GM12878 (cell line): ENCODE results near the gene RFK.

Experiments
- BHLHE40 ChIP-seq, 2 experiments: fragments of 450-650 bp in 1 of 2; IDR thresholded peaks; 2 replicates each; pipeline ENCODE4 v1.6.1; 2011 to 2017; ENCODE audit warnings: low read depth in 2 of 2, borderline replicate concordance in 1 of 2, improper control_type of control experiment in 1 of 2, low read length in 1 of 2, mild to moderate bottlenecking in 1 of 2
- CEBPB ChIP-seq, 2 experiments: fragments of 150-350 bp in 1 of 2; IDR thresholded peaks; 2 replicates each; pipeline ENCODE4 v1.6.1; 2012 to 2014; ENCODE audit warnings: low read depth in 2 of 2, low read length in 2 of 2, borderline replicate concordance in 1 of 2, inconsistent platforms in 1 of 2
- CTCF ChIP-seq, 3 experiments: IDR thresholded peaks in 2 of 3; conservative IDR thresholded peaks in 1 of 3; 2 replicates each; pipeline ENCODE4 v1.5.1; 2011; ENCODE audit warnings: low read depth in 3 of 3, low read length in 3 of 3, mild to moderate bottlenecking in 3 of 3, control low read depth in 2 of 3, moderate library complexity in 2 of 3, inconsistent platforms in 1 of 3, mixed read lengths in 1 of 3; ENCODE audit not compliant: control insufficient read depth in 2 of 3, insufficient read depth in 1 of 3; ENCODE audit errors: extremely low read depth in 1 of 3
- EED ChIP-seq: sonication (generic); IDR thresholded peaks from 2 replicates; pipeline ENCODE4 v1.6.1; 2016; ENCODE audit warnings: antibody characterized with exemption, low read depth
- MXI1 ChIP-seq: fragments of 150-350 bp; IDR thresholded peaks from 2 replicates; pipeline ENCODE4 v1.6.1; 2011; ENCODE audit warnings: low read depth, mild to moderate bottlenecking, inconsistent platforms, low read length, improper control_type of control experiment
- RFX5 ChIP-seq: IDR thresholded peaks from 2 replicates; pipeline ENCODE4 v1.6.1; 2011; ENCODE audit warnings: low read depth, low read length, improper control_type of control experiment
- SIX5 ChIP-seq: IDR thresholded peaks from 2 replicates; pipeline ENCODE4 v1.6.1; 2011; ENCODE audit warnings: mild to moderate bottlenecking, low read depth, low read length, moderate library complexity; ENCODE audit not compliant: severe bottlenecking
- TARDBP ChIP-seq: IDR thresholded peaks from 2 replicates; pipeline ENCODE4 v1.6.1; 2016; ENCODE audit warnings: borderline replicate concordance
- ZZZ3 ChIP-seq: IDR thresholded peaks from 2 replicates; pipeline ENCODE4 v1.6.1; 2011; ENCODE audit warnings: low read depth; ENCODE audit not compliant: control insufficient read depth, insufficient read length

- TF ChIP-seq CTCF (IDR thresholded peaks at IDR 0.05 in 2 of 3, conservative IDR thresholded peaks at IDR 0.05 in 1 of 3; ENCODE audit: control insufficient read depth in 2 of 3, extremely low read depth in 1 of 3, insufficient read depth in 1 of 3, low read depth in 3 of 3, low read length in 3 of 3) (no peak), CEBPB (IDR thresholded peaks at IDR 0.05; ENCODE audit: borderline replicate concordance in 1 of 2, low read depth in 2 of 2, low read length in 2 of 2) (no peak), ZZZ3 (no peak), EED (no peak), BHLHE40 (IDR thresholded peaks at IDR 0.05; ENCODE audit: borderline replicate concordance in 1 of 2, low read depth in 2 of 2, low read length in 1 of 2) (no peak), MXI1 (no peak), TARDBP (no peak), RFX5 (no peak), SIX5 (no peak)
Measured at GRCh38 chr9:76431601-76432000, 37.4 kb upstream of the RFK start.
